Endothelial cell of umbilical vein (primary cell): Measurements from ENCODE around the gene PYGB. TPM values are rescaled to one million over a fixed set of nuclear protein-coding genes. Genes with fewer than 3 reads are reported as not detected.

ENCODE experiments used
- BruUV-seq: library from RNA; stranded (reverse); fragments of 400-500 nt; replicated peaks from 2 replicates; lab custom pipeline; 2021; lab: Mats Ljungman, UMichigan
- CTCF ChIA-PET: fragments of 300-600, 350-600 bp; sonication (Branson Sonifier 250); formaldehyde crosslinking; loops from one replicate; lab custom pipeline; 2021; ENCODE audit warnings: antibody characterized with exemption, inconsistent platforms; lab: Charles Lee
- POLR2A ChIA-PET: fragments of 300-600, 350-600 bp; sonication (Branson Sonifier 250); formaldehyde crosslinking; loops from one replicate; lab custom pipeline; 2021; ENCODE audit warnings: antibody characterized with exemption, inconsistent platforms; lab: Charles Lee
- DNase-seq: peaks from one replicate; pipeline ENCODE4 v3.0.0-alpha.2; 2011; ENCODE audit warnings: low read depth, low spot score
- FAIRE-seq: peaks from 2 replicates; lab custom pipeline; 2011; peaks lifted over from hg19 to GRCh38; lab: Jason Lieb, UNC
- H2AFZ ChIP-seq: 2 replicates; pipeline ENCODE4 v1.6.0; 2012; ENCODE audit warnings: low read depth, low read length, control low read depth, inconsistent platforms
- H3K27ac ChIP-seq: 2 replicates; pipeline ENCODE4 v1.5.1; 2011; ENCODE audit warnings: low read depth, mild to moderate bottlenecking, control low read depth, low read length, moderate library complexity; ENCODE audit not compliant: insufficient read depth
- H3K27me3 ChIP-seq, 2 experiments: 2 replicates each; pipeline versions ENCODE4 v1.6.0 to v1.6.1; 2011; ENCODE audit warnings: low read length in 2 of 2, mixed read lengths in 1 of 2; ENCODE audit not compliant: control insufficient read depth in 2 of 2, insufficient read depth in 2 of 2
- H3K36me3 ChIP-seq, 2 experiments: 2 replicates in 1 of 2; 3 replicates in 1 of 2; pipeline ENCODE4 v1.5.1; 2011; ENCODE audit warnings: low read length in 2 of 2, mild to moderate bottlenecking in 1 of 2, moderate library complexity in 1 of 2; ENCODE audit not compliant: control insufficient read depth in 2 of 2, insufficient read depth in 2 of 2; ENCODE audit errors: extremely low read depth in 1 of 2
- H3K4me1 ChIP-seq: 3 replicates; pipeline ENCODE4 v1.5.1; 2011; ENCODE audit warnings: mild to moderate bottlenecking, low read length; ENCODE audit not compliant: control insufficient read depth, insufficient read depth; ENCODE audit errors: extremely low read depth
- H3K4me2 ChIP-seq: 2 replicates; pipeline ENCODE4 v1.6.1; 2011; ENCODE audit warnings: low read length, control low read depth, mixed read lengths; ENCODE audit not compliant: insufficient read depth
- H3K4me3 ChIP-seq, 3 experiments: fragments of 200-600 bp in 1 of 3; sonication (generic), shearing (Covaris generic) in 1 of 3; replicated peaks in 1 of 3; 2 replicates each; pipeline ENCODE4 v1.5.1; 2011 to 2016; ENCODE audit warnings: control low read depth in 3 of 3, low read length in 3 of 3, mild to moderate bottlenecking in 2 of 3, inconsistent platforms in 1 of 3, low read depth in 1 of 3, moderate library complexity in 1 of 3; ENCODE audit not compliant: insufficient read depth in 1 of 3
- H3K79me2 ChIP-seq: 2 replicates; pipeline ENCODE4 v1.6.0; 2012; ENCODE audit warnings: low read length, inconsistent platforms; ENCODE audit not compliant: control insufficient read depth, insufficient read depth
- H3K9ac ChIP-seq: replicated peaks from 2 replicates; pipeline ENCODE3; 2011; ENCODE audit warnings: low read length, control low read depth; ENCODE audit not compliant: insufficient read depth; ENCODE audit errors: extremely low read depth
- H3K9me1 ChIP-seq: replicated peaks from 3 replicates; pipeline ENCODE4 v1.6.0; 2011; ENCODE audit warnings: mild to moderate bottlenecking, low read length; ENCODE audit not compliant: control insufficient read depth, insufficient read depth; ENCODE audit errors: extremely low read depth
- H3K9me3 ChIP-seq: replicated peaks from 2 replicates; pipeline ENCODE4 v1.5.1; 2012; ENCODE audit warnings: low read length, inconsistent platforms; ENCODE audit not compliant: control insufficient read depth, insufficient read depth
- H4K20me1 ChIP-seq: replicated peaks from 2 replicates; pipeline ENCODE3; 2011; ENCODE audit warnings: mild to moderate bottlenecking, low read length; ENCODE audit not compliant: control insufficient read depth, insufficient read depth; ENCODE audit errors: extremely low read depth
- CTCF ChIP-seq, 2 donors: IDR thresholded peaks; 1 replicate in 1 of 2; 2 replicates in 1 of 2; pipeline ENCODE4 v1.5.1; 2011; ENCODE audit warnings: low read length in 2 of 2, mild to moderate bottlenecking in 2 of 2, moderate library complexity in 2 of 2, control low read depth in 1 of 2, inconsistent platforms in 1 of 2, low read depth in 1 of 2; ENCODE audit not compliant: insufficient read depth in 1 of 2; ENCODE audit errors: extremely low read depth in 1 of 2
- EZH2 ChIP-seq: IDR thresholded peaks from 2 replicates; pipeline ENCODE4 v1.6.1; 2012; ENCODE audit warnings: borderline replicate concordance, low read depth, mild to moderate bottlenecking, moderate library complexity, low read length, inconsistent platforms; ENCODE audit not compliant: severe bottlenecking
- FOS ChIP-seq: IDR thresholded peaks from 2 replicates; pipeline ENCODE4 v1.6.1; 2011; ENCODE audit warnings: mild to moderate bottlenecking, low read length, moderate library complexity, borderline replicate concordance; ENCODE audit not compliant: insufficient read depth
- GATA2 ChIP-seq: IDR thresholded peaks from 2 replicates; pipeline ENCODE4 v1.7.0; 2011; ENCODE audit warnings: low read depth, mild to moderate bottlenecking, moderate library complexity, mixed read lengths, low read length; ENCODE audit not compliant: insufficient read length, insufficient read depth
- JUN ChIP-seq: IDR thresholded peaks from 2 replicates; pipeline ENCODE4 v1.6.1; 2011; ENCODE audit warnings: borderline replicate concordance, low read depth; ENCODE audit not compliant: insufficient read length, insufficient read depth
- MAX ChIP-seq: IDR thresholded peaks from 2 replicates; pipeline ENCODE4 v1.6.1; 2011; ENCODE audit not compliant: insufficient read depth, insufficient read length
- MYC ChIP-seq: IDR thresholded peaks from one replicate; pipeline ENCODE4 v1.6.1; 2011; ENCODE audit warnings: mild to moderate bottlenecking, low read depth, low read length
- POLR2A ChIP-seq: IDR thresholded peaks from 2 replicates; pipeline ENCODE4 v1.6.1; 2012; ENCODE audit warnings: low read depth, mild to moderate bottlenecking, control low read depth, low read length
- POLR2AphosphoS5 ChIP-seq: IDR thresholded peaks from 2 replicates; pipeline ENCODE4 v1.6.1; 2012; ENCODE audit warnings: low read depth, mild to moderate bottlenecking, control low read depth, low read length, moderate library complexity; ENCODE audit not compliant: insufficient read depth
- dilution Hi-C: fragments of 300-500 bp; cut with MboI; formaldehyde crosslinking; loops from one replicate; pipeline ENCODE4 v1.15.0; 2019; ENCODE audit warnings: low sequenced_read_pairs; ENCODE audit not compliant: extremely low pct_ligation_motif_present
- intact Hi-C: fragments of 100-400 bp; cut with micrococcal nuclease; formaldehyde crosslinking; loops from one replicate; pipeline ENCODE4 v1.10.0; 2022
- polyA plus RNA-seq, 4 experiments: library from polyadenylated mRNA; depleted of rRNA in 3 of 4; stranded (reverse) in 3 of 4; unstranded in 1 of 4; fragments of >200 nt; gene quantifications; 2 replicates each; pipeline versions ENCODE4 v1.2.1 to v1.2.3, GENCODE V29; 2011 to 2012; ENCODE audit warnings: missing spikeins in 1 of 4
- total RNA-seq: library from RNA; stranded (reverse); gene quantifications from 2 replicates; pipeline ENCODE4 v1.2.3, GENCODE V29; 2021

The PYGB gene
- total and polyA plus RNA-seq, 2 donors (not counting 3 experiments of a cell fraction or from before 2014, with no cell fraction given), result 36.1 to 60.2 TPM

GRCh38 chr20:25280574-25281535 is 33.0 kb downstream of the PYGB start:
- Histone ChIP-seq H3K79me2 (no peaks in the 10 kb centered on the region), H3K27ac (no peak overlapping the region), H3K27me3 (no peaks in the 10 kb centered on the region), H2AFZ (no peak overlapping the region), H3K9ac (no peak overlapping the region), H3K4me1 (no peaks in the 10 kb centered on the region), H3K36me3 (peaks cover 10 to 63% of the 10 kb centered on the region in 2 experiments), H4K20me1 (no peaks in the 10 kb centered on the region), H3K4me3 (no peak overlapping the region), H3K9me1 (no peaks in the 10 kb centered on the region), H3K4me2 (no peak overlapping the region), H3K9me3 (no peaks in the 10 kb centered on the region)
- FAIRE-seq (no peak), DNase-seq (no peak)
- dilution Hi-C loops (no loop called here), intact Hi-C loops (no loop called here)
- CTCF ChIA-PET, result interaction anchor here (1.0 to 1.4 kb wide), 2 partner anchors 8 to 286 kb away, joined by 3 read pairs; no protein-coding TSS in a partner anchor
- POLR2A ChIA-PET, result no interaction called here
- no TSS peak for BruUV-seq
- TF ChIP-seq EZH2 (no peak), MYC (no peak), CTCF (IDR thresholded peaks at IDR 0.05; ENCODE audit: extremely low read depth in 1 of 2, insufficient read depth in 1 of 2, low read depth in 1 of 2, low read length in 2 of 2) (no peak), POLR2AphosphoS5 (no peak), POLR2A (no peak), MAX (no peak), FOS (no peak), JUN (no peak), GATA2 (no peak)
